CD14-positive monocyte (primary cell): Measurements from ENCODE around the gene HCAR2. TPM values are rescaled to one million over a fixed set of nuclear protein-coding genes. Genes with fewer than 3 reads are reported as not detected.
"Not testable (repeated sequence)": the region's sequence is repeated elsewhere in the genome, so short reads cannot be mapped to it uniquely, and the experiment has no call there.

Experiments
- DNase-seq, 3 donors: peaks; one replicate each; pipeline ENCODE4 v3.0.0-alpha.2; 2011 to 2022
- H2AFZ ChIP-seq: 2 replicates; pipeline ENCODE4 v1.6.0; 2012; ENCODE audit warnings: mild to moderate bottlenecking, low read depth, low read length, inconsistent platforms; ENCODE audit not compliant: insufficient read depth, poor library complexity, severe bottlenecking
- H3K27ac ChIP-seq, 2 donors: 1 replicate in 1 of 2; 2 replicates in 1 of 2; pipeline ENCODE4 v1.5.1; 2012 to 2013; ENCODE audit warnings: low read length in 2 of 2, control low read depth in 1 of 2, inconsistent platforms in 1 of 2, low read depth in 1 of 2, mild to moderate bottlenecking in 1 of 2
- H3K27me3 ChIP-seq, 2 donors: one replicate each; pipeline versions ENCODE4 v1.6.0 to v1.6.1; 2011 to 2013; ENCODE audit warnings: low read length in 2 of 2; ENCODE audit not compliant: control insufficient read depth in 2 of 2, insufficient read depth in 2 of 2
- H3K36me3 ChIP-seq, 2 donors: replicated peaks in 1 of 2; 1 replicate in 1 of 2; 2 replicates in 1 of 2; pipeline versions ENCODE4 v1.5.1 to v1.6.1; 2012 to 2013; ENCODE audit warnings: low read length in 2 of 2, control low read depth in 1 of 2, inconsistent platforms in 1 of 2, mild to moderate bottlenecking in 1 of 2; ENCODE audit not compliant: insufficient read depth in 2 of 2, control insufficient read depth in 1 of 2
- H3K4me1 ChIP-seq, 2 donors: 1 replicate in 1 of 2; 2 replicates in 1 of 2; pipeline versions ENCODE4 v1.5.1 to v1.6.1; 2012 to 2013; ENCODE audit warnings: low read length in 2 of 2, control low read depth in 1 of 2, inconsistent platforms in 1 of 2, mild to moderate bottlenecking in 1 of 2, moderate library complexity in 1 of 2; ENCODE audit not compliant: insufficient read depth in 2 of 2, control insufficient read depth in 1 of 2
- H3K4me2 ChIP-seq: replicated peaks from 2 replicates; pipeline ENCODE3; 2012; ENCODE audit warnings: low read length, moderate library complexity, mild to moderate bottlenecking; ENCODE audit not compliant: poor library complexity, severe bottlenecking; ENCODE audit errors: extremely low read depth
- H3K4me3 ChIP-seq, 3 experiments: fragments of 200-600 bp in 1 of 3; sonication (generic) in 1 of 3; replicated peaks in 1 of 3; 1 replicate in 2 of 3; 2 replicates in 1 of 3; pipeline ENCODE4 v1.5.1; 2011 to 2013; ENCODE audit warnings: low read length in 3 of 3, mild to moderate bottlenecking in 3 of 3, control low read depth in 2 of 3, low read depth in 2 of 3, inconsistent platforms in 1 of 3, moderate library complexity in 1 of 3
- H3K79me2 ChIP-seq: 2 replicates; pipeline ENCODE4 v1.6.0; 2012; ENCODE audit warnings: mild to moderate bottlenecking, control low read depth, inconsistent platforms, low read length, moderate library complexity; ENCODE audit not compliant: insufficient read depth
- H3K9ac ChIP-seq: 2 replicates; pipeline ENCODE4 v1.6.0; 2017; ENCODE audit warnings: low read length, mild to moderate bottlenecking; ENCODE audit not compliant: insufficient read depth, poor library complexity, severe bottlenecking
- H3K9me3 ChIP-seq, 2 donors: replicated peaks in 1 of 2; 1 replicate in 1 of 2; 2 replicates in 1 of 2; pipeline versions ENCODE4 v1.5.1 to v1.6.1; 2012 to 2013; ENCODE audit warnings: low read length in 2 of 2, control low read depth in 1 of 2; ENCODE audit not compliant: control insufficient read depth in 1 of 2, insufficient read depth in 1 of 2
- H4K20me1 ChIP-seq: 2 replicates; pipeline ENCODE4 v1.6.0; 2012; ENCODE audit warnings: mild to moderate bottlenecking, low read length, control low read depth, moderate library complexity; ENCODE audit not compliant: insufficient read depth
- H3K27ac Mint-ChIP-seq, 7 donors: one replicate each; pipeline ENCODE4 v1.8.0; 2020; ENCODE audit warnings: mild to moderate bottlenecking in 7 of 7, mixed read lengths in 7 of 7, moderate library complexity in 6 of 7, inconsistent platforms in 2 of 7
- H3K27me3 Mint-ChIP-seq, 3 donors: one replicate each; pipeline ENCODE4 v1.8.0; 2021 to 2022; ENCODE audit warnings: low read depth in 3 of 3, mild to moderate bottlenecking in 3 of 3, mixed read lengths in 3 of 3, moderate library complexity in 3 of 3, inconsistent platforms in 1 of 3
- H3K36me3 Mint-ChIP-seq, 2 donors: one replicate each; pipeline ENCODE4 v1.8.0; 2020; ENCODE audit warnings: mixed read lengths in 2 of 2, inconsistent platforms in 1 of 2, mild to moderate bottlenecking in 1 of 2
- H3K4me1 Mint-ChIP-seq: one replicate; pipeline ENCODE4 v1.8.0; 2020; ENCODE audit warnings: mild to moderate bottlenecking, mixed read lengths
- H3K4me3 Mint-ChIP-seq, 2 donors: one replicate each; pipeline ENCODE4 v1.8.0; 2020; ENCODE audit warnings: mild to moderate bottlenecking in 2 of 2, mixed read lengths in 2 of 2, moderate library complexity in 1 of 2
- H3K9me3 Mint-ChIP-seq, 7 donors: one replicate each; pipeline ENCODE4 v1.8.0; 2020 to 2022; ENCODE audit warnings: mixed read lengths in 7 of 7, mild to moderate bottlenecking in 6 of 7, moderate library complexity in 6 of 7, inconsistent platforms in 2 of 7
- WGBS: methylation state at CpG from one replicate; pipeline ENCODE4 v1.1.5; 2013; ENCODE audit warnings: missing lambda C conversion rate; ENCODE audit not compliant: insufficient coverage; 5-methylcytosine and 5-hydroxymethylcytosine counted together
- intact Hi-C, 2 donors: fragments of 100-400 bp; cut with micrococcal nuclease; formaldehyde crosslinking; loops; one replicate each; pipeline versions ENCODE4 v1.15.0 to v1.15.1; 2023
- polyA plus RNA-seq, 3 donors: library from polyadenylated mRNA; depleted of rRNA in 1 of 3; unstranded in 2 of 3; stranded (reverse) in 1 of 3; fragments of 300-500 nt in 2 of 3; fragments of >200 nt in 1 of 3; fragmentation: Illumina TruSeq in 2 of 3; gene quantifications; 1 replicate in 2 of 3; 2 replicates in 1 of 3; pipeline ENCODE4 v1.2.3, GENCODE V29; 2012 to 2021
- TF ChIP-seq, protein P1 (sequence below): fragments of 200-600 bp; IDR thresholded peaks from one replicate; pipeline ENCODE4 v1.8.0; 2022; ENCODE audit warnings: antibody characterized with exemption, mild to moderate bottlenecking

HCAR2 gene
- polyA plus RNA-seq, 3 donors = 8.1 to 31.2 (median 13.0) TPM

DNA sequence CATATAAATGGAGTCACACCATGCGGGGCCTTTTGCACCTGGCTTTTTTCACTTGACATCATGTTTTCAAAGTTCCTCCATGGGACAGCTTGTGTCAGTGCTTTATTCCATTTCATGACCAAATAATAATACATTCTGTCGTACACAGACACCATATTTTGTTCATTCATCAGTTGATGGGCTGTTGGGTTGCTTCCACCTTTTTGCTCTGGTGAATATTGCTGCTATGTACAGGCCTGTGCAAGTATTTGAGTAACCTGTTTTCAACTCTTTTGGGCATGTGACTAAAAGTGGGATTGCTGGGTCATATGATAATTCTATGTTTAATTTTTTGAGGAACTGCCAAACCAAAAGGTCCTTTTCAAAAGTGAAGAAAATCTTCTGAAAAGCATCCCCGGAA is 46.9 kb downstream of the HCAR2 start:
- Histone ChIP-seq H3K9ac (no peak overlapping the region), H3K79me2 (no peaks in the 10 kb centered on the region), H3K4me1 (peaks cover 9 to 11% of the 10 kb centered on the region in 2 donors), H3K27ac (no peak overlapping the region), H3K4me2 (no peak overlapping the region), H3K27me3 (no peaks in the 10 kb centered on the region), H3K36me3 (no peaks in the 10 kb centered on the region), H3K9me3 (no peaks in the 10 kb centered on the region), H3K4me3 (no peak overlapping the region), H2AFZ (no peak overlapping the region), H4K20me1 (no peaks in the 10 kb centered on the region)
- no peak overlapping the region for H3K4me3 Mint-ChIP-seq
- 100% methylated on average over 1 of the region's 3 CpGs for WGBS
- no peak overlapping the region for H3K27ac Mint-ChIP-seq
- no peaks in the 10 kb centered on the region for H3K36me3 Mint-ChIP-seq
- peaks cover 19% of the 10 kb centered on the region for H3K4me1 Mint-ChIP-seq
- H3K27me3 Mint-ChIP-seq = peaks cover 2 to 9% (median 2%) of the 10 kb centered on the region in 3 donors
- H3K9me3 Mint-ChIP-seq = peaks cover 0 to 3% (median 0%) of the 10 kb centered on the region in 7 donors
- intact Hi-C loops = no loop called here
- TF ChIP-seq, protein P1, sequence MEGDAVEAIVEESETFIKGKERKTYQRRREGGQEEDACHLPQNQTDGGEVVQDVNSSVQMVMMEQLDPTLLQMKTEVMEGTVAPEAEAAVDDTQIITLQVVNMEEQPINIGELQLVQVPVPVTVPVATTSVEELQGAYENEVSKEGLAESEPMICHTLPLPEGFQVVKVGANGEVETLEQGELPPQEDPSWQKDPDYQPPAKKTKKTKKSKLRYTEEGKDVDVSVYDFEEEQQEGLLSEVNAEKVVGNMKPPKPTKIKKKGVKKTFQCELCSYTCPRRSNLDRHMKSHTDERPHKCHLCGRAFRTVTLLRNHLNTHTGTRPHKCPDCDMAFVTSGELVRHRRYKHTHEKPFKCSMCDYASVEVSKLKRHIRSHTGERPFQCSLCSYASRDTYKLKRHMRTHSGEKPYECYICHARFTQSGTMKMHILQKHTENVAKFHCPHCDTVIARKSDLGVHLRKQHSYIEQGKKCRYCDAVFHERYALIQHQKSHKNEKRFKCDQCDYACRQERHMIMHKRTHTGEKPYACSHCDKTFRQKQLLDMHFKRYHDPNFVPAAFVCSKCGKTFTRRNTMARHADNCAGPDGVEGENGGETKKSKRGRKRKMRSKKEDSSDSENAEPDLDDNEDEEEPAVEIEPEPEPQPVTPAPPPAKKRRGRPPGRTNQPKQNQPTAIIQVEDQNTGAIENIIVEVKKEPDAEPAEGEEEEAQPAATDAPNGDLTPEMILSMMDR = no peak
- no peak for DNase-seq

DNA sequence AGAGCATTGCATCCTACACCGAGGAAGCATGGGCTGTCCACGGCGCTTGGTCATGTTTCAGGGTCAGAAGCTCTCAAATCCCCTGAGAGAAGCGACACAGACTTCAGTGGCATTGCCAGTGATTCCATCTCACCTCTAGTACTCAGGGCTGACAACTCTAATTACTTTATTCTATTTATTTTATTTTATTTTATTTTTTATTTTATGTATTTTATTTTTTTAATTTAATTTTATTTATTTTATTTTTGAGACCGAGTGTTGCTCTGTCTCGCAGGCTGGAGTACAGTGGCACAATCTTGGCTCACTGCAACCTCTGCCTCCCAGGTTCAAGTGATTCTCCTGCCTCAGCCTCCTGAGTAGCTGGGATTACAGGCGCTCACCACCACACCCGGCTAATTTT is 49.9 kb downstream of the HCAR2 start:
- H3K79me2 ChIP-seq, intact Hi-C loops, H3K9me3 ChIP-seq, H2AFZ ChIP-seq, H3K27me3 ChIP-seq, H3K4me3 ChIP-seq, H3K4me3 Mint-ChIP-seq, H3K36me3 ChIP-seq, H3K27ac ChIP-seq, H3K4me2 ChIP-seq, H4K20me1 ChIP-seq, H3K9ac ChIP-seq, DNase-seq, H3K27me3 Mint-ChIP-seq, H3K36me3 Mint-ChIP-seq, H3K9me3 Mint-ChIP-seq: not testable (repeated sequence)
- peaks cover 30% of the 10 kb centered on the region for H3K4me1 Mint-ChIP-seq
- H3K4me1 ChIP-seq = peaks cover 18 to 20% of the 10 kb centered on the region in 2 donors
- H3K27ac Mint-ChIP-seq = peak overlapping the region in 2 of 7 donors; percentile 13 to 84
- 100% methylated on average over 5 of the region's 8 CpGs for WGBS
